CMK (cell line): ENCODE results near the gene SPINT2.
"Not testable (repeated sequence)": the region's sequence is repeated elsewhere in the genome, so short reads cannot be mapped to it uniquely, and the experiment has no call there.

Experiments used
- DNase-seq: peaks from one replicate; pipeline ENCODE4 v3.0.0-alpha.2; 2010; ENCODE audit warnings: low read depth

The SPINT2 gene

DNA sequence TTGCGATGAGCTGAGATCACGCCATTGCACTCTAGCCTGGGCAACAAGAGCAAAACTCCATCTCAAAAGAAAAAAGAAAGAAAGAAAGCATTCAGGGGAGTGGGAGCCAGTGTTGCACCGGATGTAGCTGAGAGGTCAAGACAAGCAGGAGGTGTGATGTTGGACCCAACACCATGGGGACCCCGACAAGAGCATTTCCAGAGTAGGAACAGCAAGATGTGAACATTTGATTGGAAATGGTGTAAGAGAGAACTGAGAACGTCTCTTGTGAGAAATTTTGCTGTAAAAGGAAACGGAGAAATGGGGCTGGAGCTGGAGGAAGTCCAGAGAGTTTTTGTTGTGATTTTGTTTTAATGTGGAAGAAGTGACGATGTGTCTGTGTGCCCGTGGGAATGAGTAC lies 24.6 kb upstream of the SPINT2 start:
- DNase-seq = no peak

DNA sequence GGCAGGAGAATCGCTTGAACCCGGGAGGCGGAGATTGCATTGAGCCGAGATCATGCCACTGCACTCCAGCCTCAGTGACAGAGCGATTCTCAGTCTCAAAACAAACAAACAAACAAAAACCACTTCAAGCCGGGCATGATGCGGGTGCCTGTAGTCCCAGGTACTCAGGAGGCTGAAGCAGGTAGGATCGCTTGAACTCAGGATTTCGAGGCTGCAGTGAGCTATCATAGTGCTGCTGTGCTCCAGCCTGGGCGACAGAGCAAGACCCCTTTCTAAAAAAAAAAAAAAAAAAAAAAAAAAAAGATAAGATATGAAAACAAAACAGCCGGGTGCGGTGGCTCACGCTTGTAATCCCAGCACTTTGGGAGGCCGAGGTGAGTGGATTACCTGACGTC lies 21.1 kb upstream of the SPINT2 start:
- no peak for DNase-seq

DNA sequence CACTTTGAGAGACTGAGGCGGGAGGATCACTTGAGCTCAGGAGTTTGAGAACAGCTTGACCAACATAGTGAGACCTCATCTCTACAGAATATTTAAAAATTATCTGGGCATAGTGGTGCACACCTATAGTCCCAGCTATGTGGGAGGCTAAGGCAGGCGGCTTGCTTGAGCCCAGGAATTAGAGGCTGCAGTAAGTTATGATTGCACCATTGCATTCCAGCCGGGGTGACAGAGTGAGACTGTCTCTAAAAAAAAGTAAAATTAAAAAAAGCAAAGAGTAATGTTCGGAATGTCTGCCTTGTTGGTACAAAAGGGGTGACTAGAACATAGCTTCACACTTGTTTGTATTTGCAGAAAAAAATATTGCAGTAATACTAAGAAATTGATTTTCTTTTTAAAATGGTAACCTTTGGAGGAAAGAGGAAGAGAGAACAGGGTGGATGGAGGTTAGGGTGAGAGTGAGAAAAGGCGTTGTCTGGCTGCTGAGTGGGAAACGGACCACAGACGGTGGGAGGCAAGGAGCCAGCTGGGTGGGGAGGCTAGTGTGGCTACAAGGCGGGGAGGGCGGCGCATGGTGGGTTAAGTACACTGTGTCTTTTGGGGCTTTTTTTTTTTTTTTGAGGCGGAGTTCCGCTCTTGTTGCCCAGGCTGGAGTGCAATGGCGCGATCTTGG lies 18.4 kb upstream of the SPINT2 start:
- DNase-seq = no peak

DNA sequence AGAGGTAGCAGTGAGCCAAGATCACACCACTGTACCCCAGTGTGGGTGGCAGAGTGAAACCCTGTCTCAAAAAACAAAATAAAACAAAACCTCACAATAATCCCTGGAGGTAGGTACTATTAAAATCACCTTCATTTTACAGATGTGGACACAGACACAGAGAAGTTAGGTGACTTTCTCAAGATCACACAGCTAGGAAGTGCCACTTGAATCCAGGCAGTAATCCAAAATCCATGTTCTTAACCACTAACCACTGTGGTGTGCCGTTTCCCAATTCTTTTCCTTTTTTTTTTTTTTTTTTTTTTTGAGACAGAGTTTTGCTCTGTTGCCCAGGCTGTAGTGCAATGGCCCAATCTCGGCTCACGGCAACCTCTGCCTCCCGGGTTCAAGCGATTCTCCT lies 17.2 kb upstream of the SPINT2 start:
- no peak for DNase-seq

- no peak for DNase-seq
Measured at GRCh38 chr19:38247734-38248268, 16.6 kb upstream of the SPINT2 start.

GRCh38 chr19:38248421-38248820 lies 16.0 kb upstream of the SPINT2 start:
- DNase-seq = no peak

GRCh38 chr19:38250428-38250820 lies 13.9 kb upstream of the SPINT2 start:
- DNase-seq = no peak

- DNase-seq = no peak
Measured at GRCh38 chr19:38250821-38251563, 13.4 kb upstream of the SPINT2 start.

DNA sequence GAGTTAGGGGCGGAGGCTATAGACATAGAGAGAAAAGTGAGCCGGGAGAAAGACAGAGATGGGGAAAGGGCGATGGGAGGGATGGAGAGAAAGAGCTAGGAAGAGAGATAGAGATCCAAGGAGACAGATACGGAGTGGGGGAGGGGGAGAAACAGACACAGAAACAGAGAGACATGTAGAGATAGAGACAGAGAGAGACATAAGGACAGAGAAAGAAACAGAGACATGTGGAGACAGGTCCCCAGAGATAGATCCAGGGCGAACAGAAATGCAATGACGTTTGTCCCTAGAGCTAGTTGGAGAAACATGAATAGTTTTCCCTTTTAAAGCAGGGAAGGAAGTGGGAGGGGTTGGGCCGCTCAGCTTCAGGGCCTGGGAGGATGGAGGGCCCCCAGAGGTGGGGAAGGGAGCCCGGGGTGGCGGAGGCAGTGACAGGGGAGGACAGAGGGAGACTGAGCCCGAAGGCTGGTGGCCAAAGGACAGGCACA lies 12.8 kb upstream of the SPINT2 start:
- no peak for DNase-seq

GRCh38 chr19:38252385-38252784 lies 12.0 kb upstream of the SPINT2 start:
- no peak for DNase-seq

- DNase-seq = no peak
Measured at GRCh38 chr19:38252941-38253691, 11.3 kb upstream of the SPINT2 start.

- DNase-seq = no peak
Measured at GRCh38 chr19:38253788-38254187, 10.6 kb upstream of the SPINT2 start.

DNA sequence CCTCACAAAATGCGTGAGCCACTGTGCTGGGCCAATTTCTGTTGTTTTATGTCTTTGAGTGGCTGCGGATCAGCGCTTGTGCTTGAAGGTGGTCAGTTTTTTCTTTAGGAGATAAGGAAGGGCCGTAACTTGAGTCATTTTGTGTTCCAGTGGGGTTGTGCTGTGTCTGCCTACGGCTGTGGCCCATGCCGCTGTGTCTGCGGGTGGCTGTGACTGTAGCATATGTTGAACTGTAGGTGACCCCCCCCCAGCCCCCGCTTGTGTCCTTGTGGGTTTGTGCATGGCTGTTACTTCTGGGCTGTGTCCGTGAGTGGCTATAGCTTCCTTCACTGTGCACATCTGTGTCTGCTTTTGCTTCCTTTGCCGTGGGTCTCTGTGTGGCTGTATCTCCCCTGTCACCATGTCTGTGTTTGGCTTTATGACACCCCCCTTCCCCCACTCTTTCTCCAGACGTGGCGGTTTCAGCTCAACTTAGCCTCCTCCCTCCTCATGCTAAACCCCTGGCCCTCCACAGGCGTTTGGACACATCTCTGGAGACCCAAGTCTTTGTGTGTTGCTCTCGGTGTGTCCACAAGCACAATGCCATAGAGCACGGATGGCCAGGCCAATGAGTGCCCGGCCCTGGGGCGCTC lies 8.9 kb upstream of the SPINT2 start:
- DNase-seq = no peak

- DNase-seq = not testable (repeated sequence)
Measured at GRCh38 chr19:38261942-38262341, 2.4 kb upstream of the SPINT2 start.

GRCh38 chr19:38262585-38263268 lies 1.6 kb upstream of the SPINT2 start:
- no peak for DNase-seq

DNA sequence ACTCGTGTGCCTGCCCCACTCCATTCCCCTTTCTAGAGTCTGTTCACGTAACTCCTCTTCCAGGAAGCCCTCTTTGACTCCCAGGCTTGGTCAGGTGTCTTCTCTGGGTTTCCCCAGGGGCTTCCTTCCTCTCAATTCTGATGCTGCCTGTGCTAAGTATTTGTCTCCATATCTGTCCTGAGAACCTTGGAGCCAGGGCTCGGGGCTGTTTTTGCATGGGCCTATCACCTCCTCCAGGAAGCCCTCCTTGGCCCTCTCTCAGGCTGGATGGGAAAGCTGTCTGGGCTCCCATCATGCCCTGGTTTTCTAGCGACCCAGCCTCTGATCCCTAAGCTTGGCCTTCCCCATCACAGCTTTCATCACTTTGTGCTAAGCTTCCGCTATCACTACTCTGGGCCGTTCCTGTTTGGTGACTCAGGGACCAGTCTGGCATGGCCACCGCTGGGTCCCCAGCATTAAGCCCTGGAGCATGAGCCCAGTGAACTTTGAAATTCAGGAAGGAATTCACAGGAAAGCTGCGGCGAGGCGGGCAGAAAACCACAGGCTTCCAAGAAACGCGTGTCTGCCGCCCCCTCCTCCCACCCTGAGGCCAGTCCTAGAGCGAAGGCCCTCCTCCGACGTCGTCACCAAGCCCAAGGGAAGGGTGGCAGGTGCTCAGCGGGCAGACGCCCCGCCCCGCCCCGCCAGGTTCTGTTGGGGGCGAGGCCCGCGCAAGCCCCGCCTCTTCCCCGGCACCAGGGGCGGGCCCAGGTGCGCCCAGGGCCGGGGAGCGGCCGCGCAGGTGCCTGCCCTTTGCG lies 486 bp upstream of the SPINT2 start:
- peak; percentile 69 for DNase-seq

- no peak for DNase-seq
Measured at GRCh38 chr19:38265213-38265861, 964 bp downstream of the SPINT2 start.

- no peak for DNase-seq
Measured at GRCh38 chr19:38265921-38266429, 1.6 kb downstream of the SPINT2 start.

DNA sequence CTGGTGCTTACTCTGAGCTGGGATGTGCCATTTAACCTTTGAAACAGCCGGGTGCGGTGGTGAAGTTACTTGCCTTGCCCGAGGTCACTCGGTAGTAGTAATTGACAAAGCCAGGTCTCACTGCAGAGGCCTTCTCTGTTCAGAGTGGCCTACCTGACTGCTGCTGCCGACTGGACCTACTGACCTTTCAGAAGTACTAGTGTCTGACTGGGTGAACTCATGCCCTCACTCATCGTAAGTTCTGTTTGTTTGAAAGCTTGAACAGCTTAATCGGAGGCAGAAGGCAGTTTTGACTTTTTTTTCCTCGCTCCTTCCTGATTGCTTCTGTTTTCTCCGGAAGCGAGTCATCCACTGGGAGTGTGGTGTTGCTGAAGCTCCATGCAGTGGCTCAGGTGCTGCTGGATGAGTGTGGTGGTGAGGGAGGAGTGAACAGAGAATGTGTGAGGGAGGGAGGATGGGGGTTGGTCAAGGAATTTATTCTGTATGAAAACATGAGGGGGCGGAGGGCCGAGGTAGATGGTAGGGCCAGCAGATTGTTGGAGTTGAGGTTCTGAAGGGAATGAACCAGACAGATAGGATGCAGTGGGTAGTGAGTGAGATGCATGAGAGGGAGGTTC lies 2.7 kb downstream of the SPINT2 start:
- no peak for DNase-seq
